ENCODE results near the gene NUB1.

GRCh38 chr7:151347200-151347599, 5.6 kb downstream of the NUB1 start:
- TF ChIP-seq POLR2A (IDR thresholded peaks at IDR 0.05) = no peak
- TF ChIP-seq CTCF (IDR thresholded peaks at IDR 0.05) = no peak
